ENCODE measurements around the gene PPID. TPM values are rescaled to one million over a fixed set of nuclear protein-coding genes. Genes with fewer than 3 reads are reported as not detected.
"Not testable (repeated sequence)": the region's sequence is repeated elsewhere in the genome, so short reads cannot be mapped to it uniquely, and the experiment has no call there.

The PPID gene
- total RNA-seq, 4 donors from 2014 or later = 15.6 to 23.9 (median 20.4) TPM

GRCh38 chr4:158766434-158767044 is 43.3 kb upstream of the PPID start:
- no peak for ATAC-seq (ENCODE audit: low FRiP score)

GRCh38 chr4:158763462-158763861 is 40.3 kb upstream of the PPID start:
- no peak for TF ChIP-seq CTCF (IDR thresholded peaks at IDR 0.05)
- ATAC-seq (ENCODE audit: low FRiP score) (no peak), DNase-seq (ENCODE audit: low spot score) (no peak)

More at GRCh38 chr4:158766434-158767044, 43.3 kb upstream of the PPID start:
- no peak for DNase-seq (ENCODE audit: low spot score)
- no peak for TF ChIP-seq CTCF (IDR thresholded peaks at IDR 0.05)

GRCh38 chr4:158762553-158762952 is 39.4 kb upstream of the PPID start:
- no peak for TF ChIP-seq CTCF (IDR thresholded peaks at IDR 0.05)
- no peak for ATAC-seq (ENCODE audit: low FRiP score)
- DNase-seq (ENCODE audit: low spot score) = no peak

GRCh38 chr4:158760866-158761265 is 37.7 kb upstream of the PPID start:
- no peak for TF ChIP-seq CTCF (IDR thresholded peaks at IDR 0.05)
- no peak for ATAC-seq (ENCODE audit: low FRiP score)

GRCh38 chr4:158759539-158759938 is 36.3 kb upstream of the PPID start:
- ATAC-seq (ENCODE audit: low FRiP score); DNase-seq (ENCODE audit: low spot score): not testable (repeated sequence)

More at GRCh38 chr4:158760866-158761265, 37.7 kb upstream of the PPID start:
- DNase-seq (ENCODE audit: low spot score) = no peak

- no peak for TF ChIP-seq CTCF (IDR thresholded peaks at IDR 0.05)
- ATAC-seq (ENCODE audit: low FRiP score) (no peak), DNase-seq (ENCODE audit: low spot score) (no peak)
These were observed 35.5 kb upstream of the PPID start for GRCh38 chr4:158758703-158759102.

- ATAC-seq (ENCODE audit: low FRiP score) = no peak
- no peak for DNase-seq (ENCODE audit: low spot score)
- no peak for TF ChIP-seq CTCF (IDR thresholded peaks at IDR 0.05)
These were observed 34.9 kb upstream of the PPID start for GRCh38 chr4:158758142-158758541.

Data from omental fat pad (tissue), 4 donors.